Caco-2 (cell line): ENCODE results near the gene CPVL. TPM values are rescaled to one million over a fixed set of nuclear protein-coding genes. Genes with fewer than 3 reads are reported as not detected.
"Not testable (repeated sequence)": the region's sequence is repeated elsewhere in the genome, so short reads cannot be mapped to it uniquely, and the experiment has no call there.

Source experiments
- BruUV-seq: library from RNA; stranded (reverse); fragments of 400-500 nt; replicated peaks from 2 replicates; lab custom pipeline; 2021; lab: Mats Ljungman, UMichigan
- CTCF ChIA-PET: fragments of 300-600 bp; sonication (Branson Sonifier 250); formaldehyde crosslinking; loops from one replicate; lab custom pipeline; 2022; ENCODE audit warnings: antibody characterized with exemption; lab: Charles Lee
- POLR2A ChIA-PET: fragments of 300-600 bp; sonication (Branson Sonifier 250); formaldehyde crosslinking; loops from one replicate; lab custom pipeline; 2022; ENCODE audit warnings: antibody characterized with exemption; lab: Charles Lee
- DNase-seq, 2 experiments: peaks; one replicate each; pipeline versions ENCODE4 v3.0.0 to v3.0.0-alpha.2; 2020 to 2022
- H3K27me3 ChIP-seq: replicated peaks from 2 replicates; pipeline ENCODE4 v1.6.0; 2011; ENCODE audit warnings: low read length; ENCODE audit not compliant: control insufficient read depth, insufficient read depth
- H3K36me3 ChIP-seq: 2 replicates; pipeline ENCODE4 v1.5.1; 2011; ENCODE audit warnings: low read length; ENCODE audit not compliant: control insufficient read depth, insufficient read depth
- H3K4me1 ChIP-seq: fragments of 250-450 bp; sonication (Bioruptor Pico); 2 replicates; pipeline ENCODE4 v1.5.1; 2020; ENCODE audit warnings: mild to moderate bottlenecking
- H3K4me3 ChIP-seq: 2 replicates; pipeline ENCODE4 v1.5.1; 2011; ENCODE audit warnings: low read depth, mild to moderate bottlenecking, control low read depth, low read length
- H3K9me3 ChIP-seq: fragments of 250-450 bp; sonication (Bioruptor Pico); 2 replicates; pipeline ENCODE4 v1.5.1; 2020; ENCODE audit warnings: mild to moderate bottlenecking, moderate library complexity
- H3K27ac Mint-ChIP-seq: one replicate; pipeline ENCODE4 v1.8.0; 2022; ENCODE audit warnings: mixed read lengths; ENCODE audit not compliant: unreplicated experiment
- H3K27me3 Mint-ChIP-seq: one replicate; pipeline ENCODE4 v1.8.0; 2022; ENCODE audit warnings: mixed read lengths; ENCODE audit not compliant: insufficient read depth, unreplicated experiment
- H3K36me3 Mint-ChIP-seq: one replicate; pipeline ENCODE4 v1.8.0; 2022; ENCODE audit warnings: mild to moderate bottlenecking, mixed read lengths; ENCODE audit not compliant: insufficient read depth, unreplicated experiment
- H3K4me1 Mint-ChIP-seq: one replicate; pipeline ENCODE4 v1.8.0; 2022; ENCODE audit warnings: low read depth, mixed read lengths; ENCODE audit not compliant: unreplicated experiment
- H3K4me3 Mint-ChIP-seq: one replicate; pipeline ENCODE4 v1.8.0; 2022; ENCODE audit warnings: mild to moderate bottlenecking, moderate library complexity, mixed read lengths; ENCODE audit not compliant: unreplicated experiment
- H3K9me3 Mint-ChIP-seq: one replicate; pipeline ENCODE4 v1.8.0; 2022; ENCODE audit warnings: mixed read lengths; ENCODE audit not compliant: unreplicated experiment
- intact Hi-C: fragments of 100-400 bp; cut with micrococcal nuclease; formaldehyde crosslinking; loops from one replicate; pipeline ENCODE4 v1.10.0; 2022; ENCODE audit not compliant: unreplicated experiment
- total RNA-seq: library from RNA; stranded (reverse); gene quantifications from 2 replicates; pipeline ENCODE4 v1.2.3, GENCODE V29; 2022
- TF ChIP-seq, protein P1 (sequence below), 2 experiments: fragments of 200-600 bp in 1 of 2; IDR thresholded peaks; 1 replicate in 1 of 2; 2 replicates in 1 of 2; pipeline versions ENCODE4 v1.5.1 to v1.8.0; 2011 to 2022; ENCODE audit warnings: antibody characterized with exemption in 1 of 2, control low read depth in 1 of 2, inconsistent platforms in 1 of 2, low read depth in 1 of 2, low read length in 1 of 2, mild to moderate bottlenecking in 1 of 2, moderate library complexity in 1 of 2; ENCODE audit not compliant: insufficient read depth in 1 of 2, severe bottlenecking in 1 of 2, unreplicated experiment in 1 of 2

Gene CPVL
- total RNA-seq, 1 experiment from 2014 or later: 109 TPM

DNA sequence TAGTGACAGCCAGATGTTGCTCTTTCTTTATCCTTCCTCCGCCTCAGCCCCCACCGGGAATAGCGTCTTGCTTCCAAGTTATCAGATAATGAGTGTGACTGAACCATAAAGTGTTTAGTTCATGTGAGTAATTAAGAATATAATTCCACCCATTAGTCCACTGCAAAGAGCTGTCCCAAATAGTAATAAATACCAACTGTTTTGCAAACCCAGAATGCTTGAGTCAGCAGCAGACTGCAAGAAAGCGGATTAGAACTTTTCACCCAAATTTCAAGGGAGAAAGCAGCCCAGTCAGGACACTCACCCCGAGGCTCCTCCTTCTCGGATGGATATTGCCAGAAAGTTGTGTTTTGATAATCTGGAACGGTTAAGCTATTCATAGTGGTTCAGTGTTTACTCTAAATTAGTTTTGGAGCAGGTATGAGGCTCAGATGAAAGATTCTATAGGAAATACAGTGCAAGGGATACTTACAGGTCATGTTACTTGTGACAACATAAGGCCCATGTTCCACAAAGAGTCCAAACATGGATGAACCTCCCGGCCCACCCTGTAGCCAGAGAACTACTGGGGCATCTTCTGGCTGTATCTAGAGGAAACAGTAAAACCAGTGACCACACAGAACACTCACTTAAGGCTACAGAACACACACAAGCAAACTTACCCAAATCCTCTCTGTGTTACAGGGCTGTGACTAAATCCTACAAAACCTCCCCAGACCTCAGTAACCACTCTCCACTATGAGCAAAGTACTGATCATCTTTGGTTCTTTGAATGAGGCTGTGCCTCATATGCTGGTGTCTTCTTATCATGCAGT is 50.5 kb downstream of the CPVL start:
- no peak overlapping the region for H3K27ac Mint-ChIP-seq
- intact Hi-C loops: no loop called here
- peaks cover 19% of the 10 kb centered on the region for H3K4me1 Mint-ChIP-seq
- no peaks in the 10 kb centered on the region for H3K27me3 ChIP-seq
- no peak for DNase-seq
- TF ChIP-seq, protein P1, sequence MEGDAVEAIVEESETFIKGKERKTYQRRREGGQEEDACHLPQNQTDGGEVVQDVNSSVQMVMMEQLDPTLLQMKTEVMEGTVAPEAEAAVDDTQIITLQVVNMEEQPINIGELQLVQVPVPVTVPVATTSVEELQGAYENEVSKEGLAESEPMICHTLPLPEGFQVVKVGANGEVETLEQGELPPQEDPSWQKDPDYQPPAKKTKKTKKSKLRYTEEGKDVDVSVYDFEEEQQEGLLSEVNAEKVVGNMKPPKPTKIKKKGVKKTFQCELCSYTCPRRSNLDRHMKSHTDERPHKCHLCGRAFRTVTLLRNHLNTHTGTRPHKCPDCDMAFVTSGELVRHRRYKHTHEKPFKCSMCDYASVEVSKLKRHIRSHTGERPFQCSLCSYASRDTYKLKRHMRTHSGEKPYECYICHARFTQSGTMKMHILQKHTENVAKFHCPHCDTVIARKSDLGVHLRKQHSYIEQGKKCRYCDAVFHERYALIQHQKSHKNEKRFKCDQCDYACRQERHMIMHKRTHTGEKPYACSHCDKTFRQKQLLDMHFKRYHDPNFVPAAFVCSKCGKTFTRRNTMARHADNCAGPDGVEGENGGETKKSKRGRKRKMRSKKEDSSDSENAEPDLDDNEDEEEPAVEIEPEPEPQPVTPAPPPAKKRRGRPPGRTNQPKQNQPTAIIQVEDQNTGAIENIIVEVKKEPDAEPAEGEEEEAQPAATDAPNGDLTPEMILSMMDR (IDR thresholded peaks at IDR 0.05; ENCODE audit: insufficient read depth in 1 of 2, low read depth in 1 of 2, low read length in 1 of 2, severe bottlenecking in 1 of 2, unreplicated experiment in 1 of 2): no peak
- H3K36me3 ChIP-seq: no peaks in the 10 kb centered on the region
- ChIA-PET POLR2A (no interaction called here), CTCF (no interaction called here)
- H3K9me3 Mint-ChIP-seq: no peaks in the 10 kb centered on the region
- H3K9me3 ChIP-seq: no peaks in the 10 kb centered on the region
- H3K4me1 ChIP-seq: peaks cover 20% of the 10 kb centered on the region
- H3K4me3 Mint-ChIP-seq: no peak overlapping the region
- H3K4me3 ChIP-seq: no peak overlapping the region
- no TSS peak for BruUV-seq
- no peaks in the 10 kb centered on the region for H3K27me3 Mint-ChIP-seq
- peaks cover 10% of the 10 kb centered on the region for H3K36me3 Mint-ChIP-seq

DNA sequence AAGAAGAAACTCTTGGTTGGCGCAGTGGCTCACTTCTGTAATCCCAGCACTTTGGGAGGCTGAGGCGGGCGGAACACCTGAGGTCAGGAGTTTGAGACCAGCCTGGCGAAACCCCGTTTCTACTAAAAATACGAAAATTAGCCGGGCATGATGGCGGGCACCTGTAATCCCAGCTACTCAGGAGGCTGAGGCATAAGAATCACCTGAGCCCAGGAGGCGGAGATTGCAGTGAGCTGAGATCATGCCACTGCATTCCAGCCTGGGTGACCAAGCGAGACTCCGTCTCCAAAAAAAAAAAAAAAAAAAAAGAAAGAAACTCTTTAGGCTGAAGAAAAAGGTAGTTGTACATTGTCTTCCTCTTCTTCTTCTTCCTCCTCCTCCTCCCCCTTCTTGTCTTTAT is 53.2 kb downstream of the CPVL start:
- DNase-seq, BruUV-seq, H3K27me3 Mint-ChIP-seq, H3K36me3 ChIP-seq, POLR2A ChIA-PET, H3K27me3 ChIP-seq, H3K27ac Mint-ChIP-seq, H3K9me3 Mint-ChIP-seq, intact Hi-C loops, H3K9me3 ChIP-seq, H3K4me1 ChIP-seq, H3K4me3 Mint-ChIP-seq, H3K4me3 ChIP-seq: not testable (repeated sequence)
- Mint-ChIP-seq H3K4me1 (peaks cover 10% of the 10 kb centered on the region), H3K36me3 (peaks cover 10% of the 10 kb centered on the region)
- CTCF ChIA-PET: interaction anchor here (0.9 kb wide), 1 partner anchor 13 kb away, joined by 5 read pairs; no protein-coding TSS in a partner anchor

- ChIA-PET POLR2A (no interaction called here), CTCF (interaction anchor here (0.6 to 0.8 kb wide), 4 partner anchors 15 to 158 kb away, joined by 3 to 8 read pairs (median 3); no protein-coding TSS in a partner anchor)
- Mint-ChIP-seq H3K36me3 (peaks cover 10% of the 10 kb centered on the region), H3K27ac (no peak overlapping the region), H3K9me3 (no peaks in the 10 kb centered on the region), H3K4me1 (no peaks in the 10 kb centered on the region), H3K4me3 (no peak overlapping the region), H3K27me3 (no peaks in the 10 kb centered on the region)
- Histone ChIP-seq H3K4me3 (no peak overlapping the region), H3K9me3 (no peaks in the 10 kb centered on the region), H3K27me3 (no peaks in the 10 kb centered on the region), H3K36me3 (no peaks in the 10 kb centered on the region), H3K4me1 (no peaks in the 10 kb centered on the region)
- DNase-seq: no peak
- intact Hi-C loops: no loop called here
- TF ChIP-seq, protein P1 (IDR thresholded peaks at IDR 0.05; ENCODE audit: insufficient read depth in 1 of 2, low read depth in 1 of 2, low read length in 1 of 2, severe bottlenecking in 1 of 2, unreplicated experiment in 1 of 2): no peak
- BruUV-seq: no TSS peak
These were observed 54.6 kb downstream of the CPVL start for GRCh38 chr7:29091715-29092114.
